ENCODE measurements around the gene LAMA2. TPM values are rescaled to one million over a fixed set of nuclear protein-coding genes. Genes with fewer than 3 reads are reported as not detected.
"Not testable (repeated sequence)": the region's sequence is repeated elsewhere in the genome, so short reads cannot be mapped to it uniquely, and the experiment has no call there.

LAMA2 gene
- total RNA-seq, 1 donor from 2014 or later, result 0.27 TPM

DNA sequence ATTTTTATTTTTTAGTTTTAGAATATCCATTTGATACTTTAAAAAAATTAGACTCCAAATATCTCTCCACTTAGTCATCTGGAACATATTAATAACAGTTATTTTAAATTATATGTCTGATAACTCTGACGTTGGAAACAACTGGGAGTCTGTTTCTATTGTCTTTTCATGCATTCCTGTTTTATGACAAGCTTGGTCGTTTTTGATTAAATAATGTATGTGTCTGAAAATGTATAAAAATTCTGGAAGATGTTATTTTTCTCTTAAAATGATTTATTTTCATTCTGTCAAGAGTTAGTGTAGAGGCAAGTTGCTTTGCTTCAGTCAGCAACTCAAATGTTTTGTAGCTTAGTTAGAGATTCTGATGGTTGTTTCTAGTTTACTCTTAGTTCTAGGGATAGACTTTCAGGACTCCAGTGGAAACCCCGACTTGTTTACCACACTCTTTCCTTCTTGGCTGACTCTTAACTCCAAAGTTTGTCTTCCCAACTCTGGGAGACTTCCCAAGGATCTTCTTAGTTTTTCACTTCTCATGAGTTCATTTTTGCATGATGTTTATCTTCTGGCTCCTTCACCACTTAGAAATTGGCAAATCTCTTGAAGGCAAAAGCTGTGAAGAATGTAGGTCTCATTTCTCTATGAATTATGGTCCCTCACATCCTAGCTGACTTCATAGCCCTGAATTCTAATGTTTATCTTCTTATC is 190.9 kb downstream of the LAMA2 start:
- Mint-ChIP-seq H3K4me3 (no peak overlapping the region), H3K9me3 (no peaks in the 10 kb centered on the region), H3K36me3 (ENCODE audit: low read depth) (no peaks in the 10 kb centered on the region), H3K27me3 (no peaks in the 10 kb centered on the region), H3K4me1 (no peaks in the 10 kb centered on the region), H3K27ac (no peak overlapping the region)
- CTCF ChIA-PET, result no interaction called here
- TF ChIP-seq, protein P1, sequence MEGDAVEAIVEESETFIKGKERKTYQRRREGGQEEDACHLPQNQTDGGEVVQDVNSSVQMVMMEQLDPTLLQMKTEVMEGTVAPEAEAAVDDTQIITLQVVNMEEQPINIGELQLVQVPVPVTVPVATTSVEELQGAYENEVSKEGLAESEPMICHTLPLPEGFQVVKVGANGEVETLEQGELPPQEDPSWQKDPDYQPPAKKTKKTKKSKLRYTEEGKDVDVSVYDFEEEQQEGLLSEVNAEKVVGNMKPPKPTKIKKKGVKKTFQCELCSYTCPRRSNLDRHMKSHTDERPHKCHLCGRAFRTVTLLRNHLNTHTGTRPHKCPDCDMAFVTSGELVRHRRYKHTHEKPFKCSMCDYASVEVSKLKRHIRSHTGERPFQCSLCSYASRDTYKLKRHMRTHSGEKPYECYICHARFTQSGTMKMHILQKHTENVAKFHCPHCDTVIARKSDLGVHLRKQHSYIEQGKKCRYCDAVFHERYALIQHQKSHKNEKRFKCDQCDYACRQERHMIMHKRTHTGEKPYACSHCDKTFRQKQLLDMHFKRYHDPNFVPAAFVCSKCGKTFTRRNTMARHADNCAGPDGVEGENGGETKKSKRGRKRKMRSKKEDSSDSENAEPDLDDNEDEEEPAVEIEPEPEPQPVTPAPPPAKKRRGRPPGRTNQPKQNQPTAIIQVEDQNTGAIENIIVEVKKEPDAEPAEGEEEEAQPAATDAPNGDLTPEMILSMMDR (IDR thresholded peaks at IDR 0.05), result no peak
- no peak for DNase-seq
- no peak for ATAC-seq (ENCODE audit: low read depth)
- POLR2A ChIA-PET, result no interaction called here
- intact Hi-C loops (cut with micrococcal nuclease), result no loop called here

DNA sequence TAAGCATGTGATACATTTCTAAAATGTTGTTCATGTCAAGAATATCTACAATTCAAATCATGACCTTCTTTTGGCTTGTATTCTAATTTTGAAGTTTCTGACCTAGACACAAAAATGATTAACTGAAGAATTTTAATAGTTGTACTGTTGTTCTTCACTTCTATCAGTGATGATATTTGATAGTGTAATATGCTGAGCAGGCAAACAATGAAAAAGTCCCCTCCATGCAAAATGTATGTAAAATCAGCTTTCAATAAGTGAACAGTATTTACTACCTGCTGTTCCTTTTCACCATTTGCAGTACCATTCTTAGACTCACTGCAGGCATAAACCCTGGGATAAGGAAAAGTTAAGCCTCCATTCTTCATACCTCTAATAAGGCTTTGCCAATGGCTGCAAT is 201.5 kb downstream of the LAMA2 start:
- ATAC-seq (ENCODE audit: low read depth) (no peak), DNase-seq (no peak)
- H3K4me3 Mint-ChIP-seq, result no peak overlapping the region
- no peaks in the 10 kb centered on the region for H3K36me3 Mint-ChIP-seq (ENCODE audit: low read depth)
- H3K4me1 Mint-ChIP-seq, result no peaks in the 10 kb centered on the region
- ChIA-PET POLR2A (no interaction called here), CTCF (no interaction called here)
- H3K27ac Mint-ChIP-seq, result no peak overlapping the region
- TF ChIP-seq, protein P1 (IDR thresholded peaks at IDR 0.05), result no peak
- H3K9me3 Mint-ChIP-seq, result peaks cover 6% of the 10 kb centered on the region
- no peaks in the 10 kb centered on the region for H3K27me3 Mint-ChIP-seq
- intact Hi-C loops (cut with micrococcal nuclease), result no loop called here

DNA sequence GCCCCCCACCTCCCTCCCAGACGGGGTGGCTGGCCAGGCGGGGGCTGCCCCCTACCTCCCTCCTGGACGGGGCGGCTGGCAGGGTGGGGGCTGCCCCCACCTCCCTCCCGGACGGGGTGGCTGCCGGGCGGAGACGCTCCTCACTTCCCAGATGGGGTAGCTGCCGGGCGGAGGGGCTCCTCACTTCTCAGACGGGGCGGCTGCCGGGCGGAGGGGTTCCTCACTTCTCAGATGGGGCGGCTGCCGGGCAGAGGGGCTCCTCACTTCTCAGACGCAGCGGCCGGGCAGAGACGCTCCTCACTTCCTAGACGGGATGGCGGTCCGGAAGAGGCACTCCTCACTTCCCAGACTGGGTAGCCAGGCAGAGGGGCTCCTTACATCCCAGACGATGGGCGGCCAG is 205.5 kb downstream of the LAMA2 start:
- CTCF ChIA-PET, result not testable (repeated sequence)

DNA sequence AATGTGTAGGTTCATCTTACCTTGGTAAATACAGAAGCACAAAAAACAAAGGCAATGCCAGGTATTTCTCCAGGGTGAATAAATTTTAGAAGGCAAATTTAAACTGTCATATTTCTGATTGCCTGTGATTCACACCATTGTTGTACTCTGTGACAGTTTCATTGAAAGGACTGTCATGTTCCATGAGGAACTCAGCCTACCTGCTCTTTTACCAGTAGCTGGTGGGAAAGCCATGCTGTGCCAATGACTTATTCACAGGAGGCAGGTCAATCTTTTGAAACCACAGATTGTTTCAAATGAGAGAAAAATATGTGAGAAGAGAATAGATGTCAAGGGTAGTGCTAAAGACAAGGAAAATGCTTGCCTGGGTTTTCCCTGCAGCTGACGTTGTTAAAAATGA is 206.4 kb downstream of the LAMA2 start:
- ChIA-PET CTCF (no interaction called here), POLR2A (no interaction called here)
- no peak overlapping the region for H3K27ac Mint-ChIP-seq
- H3K4me1 Mint-ChIP-seq, result no peaks in the 10 kb centered on the region
- H3K36me3 Mint-ChIP-seq (ENCODE audit: low read depth), result no peaks in the 10 kb centered on the region
- TF ChIP-seq, protein P1 (IDR thresholded peaks at IDR 0.05), result no peak
- H3K4me3 Mint-ChIP-seq, result no peak overlapping the region
- H3K27me3 Mint-ChIP-seq, result no peaks in the 10 kb centered on the region
- intact Hi-C loops (cut with micrococcal nuclease), result no loop called here
- ATAC-seq (ENCODE audit: low read depth) (no peak), DNase-seq (no peak)
- H3K9me3 Mint-ChIP-seq, result peaks cover 7% of the 10 kb centered on the region

More for the DNA sequence above, 205.5 kb downstream of the LAMA2 start:
- H3K4me1 Mint-ChIP-seq; DNase-seq; intact Hi-C loops (cut with micrococcal nuclease); H3K9me3 Mint-ChIP-seq; H3K27me3 Mint-ChIP-seq; ATAC-seq (ENCODE audit: low read depth); POLR2A ChIA-PET; H3K4me3 Mint-ChIP-seq; H3K27ac Mint-ChIP-seq; H3K36me3 Mint-ChIP-seq (ENCODE audit: low read depth): not testable (repeated sequence)

DNA sequence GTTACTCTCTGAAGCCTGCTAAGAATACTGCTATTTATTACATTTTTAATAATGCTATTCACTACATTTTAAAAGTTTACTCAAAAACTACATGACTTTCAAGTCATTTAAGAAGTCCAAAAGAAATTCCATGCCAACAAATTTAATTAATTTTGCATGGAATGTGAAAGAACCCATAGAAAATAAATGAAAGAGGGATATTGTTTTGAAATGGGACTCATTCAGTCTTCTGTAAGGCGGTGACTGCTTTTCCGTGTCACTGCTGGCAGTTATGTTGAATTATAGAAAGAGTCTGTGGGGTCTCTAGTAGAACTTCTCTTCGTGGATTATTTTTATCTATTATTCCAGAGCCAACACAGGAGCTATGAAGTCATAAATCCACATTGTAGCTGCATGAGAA is 211.2 kb downstream of the LAMA2 start:
- no peak for DNase-seq
- no peak overlapping the region for H3K27ac Mint-ChIP-seq
- no peak overlapping the region for H3K4me3 Mint-ChIP-seq
- ATAC-seq (ENCODE audit: low read depth), result no peak
- CTCF ChIA-PET, result no interaction called here
- POLR2A ChIA-PET, result no interaction called here
- intact Hi-C loops (cut with micrococcal nuclease), result no loop called here
- H3K4me1 Mint-ChIP-seq, result no peaks in the 10 kb centered on the region
- H3K9me3 Mint-ChIP-seq, result peaks cover 3% of the 10 kb centered on the region
- no peaks in the 10 kb centered on the region for H3K36me3 Mint-ChIP-seq (ENCODE audit: low read depth)
- TF ChIP-seq, protein P1 (IDR thresholded peaks at IDR 0.05), result no peak
- H3K27me3 Mint-ChIP-seq, result no peaks in the 10 kb centered on the region
